H1 (cell line): Measurements from ENCODE around the gene CACNG3. TPM values are rescaled to one million over a fixed set of nuclear protein-coding genes. Genes with fewer than 3 reads are reported as not detected.

ENCODE experiments used
- CTCF ChIA-PET: fragments of 300-600 bp; sonication (Branson Sonifier 250); formaldehyde crosslinking; loops from one replicate; lab custom pipeline; 2021; ENCODE audit not compliant: partially characterized antibody; lab: Charles Lee
- POLR2A ChIA-PET: fragments of 300-600 bp; sonication (Branson Sonifier 250); formaldehyde crosslinking; loops from one replicate; lab custom pipeline; 2021; ENCODE audit warnings: inconsistent platforms; ENCODE audit not compliant: partially characterized antibody; lab: Charles Lee
- DNase-seq, 2 experiments: peaks; one replicate each; pipeline versions ENCODE4 v3.0.0 to v3.0.0-alpha.2; 2010 to 2022; ENCODE audit warnings: low spot score in 2 of 2, low read depth in 1 of 2, mixed read lengths in 1 of 2
- FAIRE-seq: peaks from 2 replicates; lab custom pipeline; 2011; peaks lifted over from hg19 to GRCh38; lab: Jason Lieb, UNC
- H2AFZ ChIP-seq: 2 replicates; pipeline ENCODE4 v1.8.1; 2012; ENCODE audit warnings: low read length, inconsistent platforms
- H2AK5ac ChIP-seq: 2 replicates; pipeline ENCODE4 v1.6.1; 2013; ENCODE audit warnings: low read depth, low read length
- H2BK120ac ChIP-seq: replicated peaks from 2 replicates; pipeline ENCODE3; 2013; ENCODE audit warnings: low read depth, low read length, inconsistent platforms
- H2BK12ac ChIP-seq: 2 replicates; pipeline ENCODE4 v1.6.1; 2013; ENCODE audit warnings: low read depth, low read length
- H2BK15ac ChIP-seq: 2 replicates; pipeline ENCODE4 v1.6.1; 2013; ENCODE audit warnings: low read length
- H2BK20ac ChIP-seq: 2 replicates; pipeline ENCODE4 v1.6.1; 2013; ENCODE audit warnings: low read length
- H2BK5ac ChIP-seq: 2 replicates; pipeline ENCODE4 v1.6.1; 2013; ENCODE audit warnings: low read depth, low read length
- H3K14ac ChIP-seq: 2 replicates; pipeline ENCODE4 v1.6.1; 2013; ENCODE audit warnings: inconsistent platforms; ENCODE audit not compliant: insufficient read length
- H3K18ac ChIP-seq: 2 replicates; pipeline ENCODE4 v1.6.1; 2013; ENCODE audit warnings: low read length; ENCODE audit errors: extremely low read depth
- H3K23ac ChIP-seq: 2 replicates; pipeline ENCODE4 v1.6.1; 2013; ENCODE audit warnings: inconsistent platforms; ENCODE audit not compliant: insufficient read length
- H3K23me2 ChIP-seq: 2 replicates; pipeline ENCODE4 v1.6.1; 2013; ENCODE audit warnings: low read depth, low read length
- H3K27ac ChIP-seq: 2 replicates; pipeline ENCODE4 v1.6.1; 2011; ENCODE audit warnings: low read depth, low read length, inconsistent platforms
- H3K27me3 ChIP-seq, 4 experiments: replicated peaks in 1 of 4; 1 replicate in 1 of 4; 2 replicates in 3 of 4; pipeline versions ENCODE4 v1.6.1 to v1.8.1; 2011 to 2013; ENCODE audit warnings: low read length in 3 of 4, mild to moderate bottlenecking in 3 of 4, inconsistent platforms in 2 of 4, mixed read lengths in 2 of 4, moderate library complexity in 1 of 4; ENCODE audit not compliant: control insufficient read depth in 3 of 4, insufficient read depth in 3 of 4; ENCODE audit errors: extremely low read depth in 1 of 4
- H3K36me3 ChIP-seq, 4 experiments: 2 replicates each; pipeline versions ENCODE4 v1.6.1 to v1.8.1; 2011 to 2013; ENCODE audit warnings: mild to moderate bottlenecking in 4 of 4, low read length in 3 of 4, moderate library complexity in 2 of 4, control low read depth in 1 of 4, inconsistent platforms in 1 of 4; ENCODE audit not compliant: insufficient read depth in 4 of 4, control insufficient read depth in 2 of 4
- H3K4ac ChIP-seq: replicated peaks from 2 replicates; pipeline ENCODE3; 2013; ENCODE audit warnings: low read length, low read depth, mixed read lengths, inconsistent platforms; ENCODE audit not compliant: insufficient read length
- H3K4me1 ChIP-seq, 4 experiments: replicated peaks in 1 of 4; 1 replicate in 1 of 4; 2 replicates in 3 of 4; pipeline versions ENCODE4 v1.6.1 to v1.8.1; 2011 to 2013; ENCODE audit warnings: low read length in 3 of 4, inconsistent platforms in 2 of 4, mixed read lengths in 1 of 4; ENCODE audit not compliant: insufficient read depth in 4 of 4, control insufficient read depth in 3 of 4
- H3K4me2 ChIP-seq, 2 experiments: 2 replicates each; pipeline versions ENCODE4 v1.6.1 to v1.8.1; 2011 to 2013; ENCODE audit warnings: low read depth in 2 of 2, low read length in 2 of 2, control low read depth in 1 of 2, inconsistent platforms in 1 of 2, mild to moderate bottlenecking in 1 of 2; ENCODE audit not compliant: insufficient read depth in 1 of 2
- H3K4me3 ChIP-seq, 4 experiments: fragments of 200-600, 300-600 bp in 1 of 4; sonication (generic), shearing (Covaris generic), sonication (Bioruptor Twin) in 1 of 4; 2 replicates each; pipeline versions ENCODE4 v1.5.1 to v1.8.1; 2011 to 2016; ENCODE audit warnings: low read length in 4 of 4, low read depth in 3 of 4, control low read depth in 2 of 4, inconsistent platforms in 2 of 4, mild to moderate bottlenecking in 2 of 4, mixed read lengths in 1 of 4, moderate library complexity in 1 of 4; ENCODE audit not compliant: insufficient read depth in 2 of 4; ENCODE audit errors: extremely low read depth in 1 of 4
- H3K56ac ChIP-seq: replicated peaks from 2 replicates; pipeline ENCODE3; 2013; ENCODE audit warnings: low read depth, mild to moderate bottlenecking, mixed read lengths, low read length, inconsistent platforms; ENCODE audit not compliant: insufficient read length
- H3K79me1 ChIP-seq: 2 replicates; pipeline ENCODE4 v1.6.1; 2013; ENCODE audit warnings: low read depth, low read length, control low read depth
- H3K79me2 ChIP-seq, 2 experiments: 2 replicates each; pipeline versions ENCODE4 v1.6.1 to v1.8.1; 2012 to 2013; ENCODE audit warnings: low read length in 2 of 2, mild to moderate bottlenecking in 2 of 2, inconsistent platforms in 1 of 2; ENCODE audit not compliant: insufficient read depth in 2 of 2, control insufficient read depth in 1 of 2
- H3K9ac ChIP-seq, 4 experiments: replicated peaks in 1 of 4; 1 replicate in 1 of 4; 2 replicates in 3 of 4; pipeline versions ENCODE4 v1.6.1 to v1.8.1; 2011 to 2013; ENCODE audit warnings: low read depth in 3 of 4, low read length in 3 of 4, control low read depth in 2 of 4, mild to moderate bottlenecking in 2 of 4, moderate library complexity in 2 of 4, inconsistent platforms in 1 of 4; ENCODE audit errors: extremely low read depth in 1 of 4
- H3K9me3 ChIP-seq, 2 experiments: 2 replicates each; pipeline versions ENCODE4 v1.6.1 to v1.8.1; 2012 to 2013; ENCODE audit warnings: mild to moderate bottlenecking in 2 of 2, moderate library complexity in 2 of 2, control low read depth in 1 of 2, inconsistent platforms in 1 of 2, low read depth in 1 of 2, low read length in 1 of 2, mixed read lengths in 1 of 2; ENCODE audit not compliant: insufficient read depth in 2 of 2
- H4K20me1 ChIP-seq, 2 experiments: replicated peaks in 1 of 2; 2 replicates each; pipeline versions ENCODE3 to v1.8.1; 2011 to 2013; ENCODE audit warnings: inconsistent platforms in 2 of 2, low read length in 2 of 2, mild to moderate bottlenecking in 1 of 2; ENCODE audit not compliant: insufficient read depth in 2 of 2, control insufficient read depth in 1 of 2
- H4K5ac ChIP-seq: 2 replicates; pipeline ENCODE4 v1.6.1; 2013; ENCODE audit warnings: low read length, low read depth, mixed read lengths, inconsistent platforms; ENCODE audit not compliant: insufficient read length
- H4K8ac ChIP-seq: 2 replicates; pipeline ENCODE4 v1.8.0; 2013; ENCODE audit warnings: mild to moderate bottlenecking, moderate library complexity, low read length, inconsistent platforms; ENCODE audit not compliant: insufficient read depth; ENCODE audit errors: extremely low read depth
- H4K91ac ChIP-seq: replicated peaks from 2 replicates; pipeline ENCODE3; 2013; ENCODE audit warnings: low read length, mixed read lengths, inconsistent platforms; ENCODE audit not compliant: insufficient read length
- CEBPB ChIP-seq: IDR thresholded peaks from 2 replicates; pipeline ENCODE4 v1.6.1; 2012; ENCODE audit warnings: low read depth, low read length
- CREB1 ChIP-seq: IDR thresholded peaks from 2 replicates; pipeline ENCODE4 v1.6.1; 2012; ENCODE audit warnings: inconsistent platforms
- EP300 ChIP-seq, 2 experiments: IDR thresholded peaks; 1 replicate in 1 of 2; 2 replicates in 1 of 2; pipeline ENCODE4 v1.6.1; 2011 to 2012; ENCODE audit warnings: low read depth in 2 of 2, low read length in 2 of 2, mild to moderate bottlenecking in 2 of 2, borderline replicate concordance in 1 of 2, inconsistent platforms in 1 of 2, moderate library complexity in 1 of 2
- HDAC6 ChIP-seq: IDR thresholded peaks from one replicate; pipeline ENCODE4 v1.7.1; 2012; ENCODE audit warnings: low read depth, mild to moderate bottlenecking, inconsistent platforms, low read length, moderate library complexity
- KDM4A ChIP-seq: IDR thresholded peaks from one replicate; pipeline ENCODE4 v1.7.1; 2012; ENCODE audit warnings: low read depth, mild to moderate bottlenecking, moderate library complexity, low read length, inconsistent platforms; ENCODE audit not compliant: severe bottlenecking
- NRF1 ChIP-seq: IDR thresholded peaks from 2 replicates; pipeline ENCODE4 v1.6.1; 2011; ENCODE audit warnings: mild to moderate bottlenecking, low read depth, low read length, improper control_type of control experiment
- SAP30 ChIP-seq: fragments of 300-600 bp; sonication (generic); IDR thresholded peaks from 2 replicates; pipeline ENCODE4 v1.7.1; 2012; ENCODE audit warnings: low read length, moderate library complexity, mild to moderate bottlenecking, inconsistent platforms; ENCODE audit not compliant: insufficient read depth, insufficient replicate concordance
- SIX5 ChIP-seq: IDR thresholded peaks from 2 replicates; pipeline ENCODE4 v1.6.1; 2011; ENCODE audit warnings: mild to moderate bottlenecking, low read depth, low read length
- SP1 ChIP-seq: IDR thresholded peaks from 2 replicates; pipeline ENCODE4 v1.6.1; 2011; ENCODE audit warnings: low read depth, low read length
- TEAD4 ChIP-seq: IDR thresholded peaks from 2 replicates; pipeline ENCODE4 v1.6.1; 2012; ENCODE audit warnings: low read depth, low read length, inconsistent platforms, mixed read lengths
- YY1 ChIP-seq: IDR thresholded peaks from 2 replicates; pipeline ENCODE4 v1.6.1; 2011; ENCODE audit warnings: low read depth, mild to moderate bottlenecking, low read length
- WGBS, 2 experiments: shearing (Covaris generic) in 1 of 2; methylation state at CpG; one replicate each; pipeline versions ENCODE4 v1.1.6 to v1.1.7; 2013 to 2015; ENCODE audit warnings: low lambda C conversion rate in 2 of 2, mixed read lengths in 2 of 2, inconsistent platforms in 1 of 2, low coverage in 1 of 2, missing lambda C conversion rate in 1 of 2; ENCODE audit not compliant: insufficient replicate concordance in 2 of 2, insufficient coverage in 1 of 2, insufficient read length in 1 of 2; ENCODE audit errors: extremely low coverage in 1 of 2, missing lambda C conversion rate in 1 of 2; 5-methylcytosine and 5-hydroxymethylcytosine counted together
- polyA plus RNA-seq, 7 experiments: library from polyadenylated mRNA; depleted of rRNA in 3 of 7; stranded (reverse) in 5 of 7; unstranded in 2 of 7; fragments of >200 nt in 5 of 7; fragments of 200-250 nt in 2 of 7; gene quantifications; 1 replicate in 5 of 7; 2 replicates in 1 of 7; 4 replicates in 1 of 7; pipeline versions ENCODE4 v1.2.1 to v1.2.3, GENCODE V29; 2011 to 2013; ENCODE audit warnings: missing spikeins in 2 of 7, mixed read lengths in 2 of 7
- total RNA-seq: library from RNA; stranded (reverse); fragmentation: NEBNext Ultra II Directional; extraction: Animal tissue kit (Norgen Biotek cat#: 25700); gene quantifications from 2 replicates; pipeline ENCODE4 v1.2.1, GENCODE V29; 2021

CACNG3 gene
- total and polyA plus RNA-seq, 2 of the 8 experiments (the other 6 are each of a cell fraction or from before 2014, with no cell fraction given) = 0.12 TPM; not detected in 1

GRCh38 chr16:24349320-24349719 lies 93.2 kb downstream of the CACNG3 start:
- no peak overlapping the region for H3K56ac ChIP-seq
- no peak overlapping the region for H3K23ac ChIP-seq
- no peaks in the 10 kb centered on the region for H3K9me3 ChIP-seq
- POLR2A ChIA-PET = interaction anchor here (1.3 kb wide), 1 partner anchor 11 kb away, joined by 4 read pairs; no protein-coding TSS in a partner anchor
- H3K23me2 ChIP-seq = no peaks in the 10 kb centered on the region
- H3K4ac ChIP-seq = no peak overlapping the region
- CTCF ChIA-PET = interaction anchor here (0.7 to 1.7 kb wide), 4 partner anchors 9 to 155 kb away, joined by 3 to 7 read pairs (median 4); no protein-coding TSS in a partner anchor
- H3K4me2 ChIP-seq = no peak overlapping the region; a peak in 1 of 4 replicates
- no peak overlapping the region for H3K9ac ChIP-seq
- H4K8ac ChIP-seq = no peak overlapping the region
- H2BK5ac ChIP-seq = 0 out of 2 replicates have a peak overlapping the region, but pooled peaks have one; percentile 15
- no peak for FAIRE-seq
- 0 out of 2 replicates have a peak overlapping the region, but pooled peaks have one; percentile 39 for H2AK5ac ChIP-seq
- no peak overlapping the region for H2BK120ac ChIP-seq
- DNase-seq = no peak
- no peak overlapping the region for H2AFZ ChIP-seq
- H3K4me3 ChIP-seq = no peak overlapping the region
- H2BK12ac ChIP-seq = 0 out of 2 replicates have a peak overlapping the region, but pooled peaks have one; percentile 64
- no peaks in the 10 kb centered on the region for H4K20me1 ChIP-seq
- H3K18ac ChIP-seq = peak overlapping the region; percentile 63
- no peak overlapping the region for H4K5ac ChIP-seq
- no peaks in the 10 kb centered on the region for H3K79me1 ChIP-seq
- H3K27me3 ChIP-seq = no peaks in the 10 kb centered on the region
- H2BK15ac ChIP-seq = peak overlapping the region; percentile 53; the same call in 1 of the 2 replicates
- 0 out of 2 replicates have a peak overlapping the region, but pooled peaks have one; percentile 90 for H2BK20ac ChIP-seq
- no peak overlapping the region for H3K14ac ChIP-seq
- 0 out of 2 replicates have a peak overlapping the region, but pooled peaks have one; percentile 4 for H3K27ac ChIP-seq
- peaks cover 11 to 24% (median 19%) of the 10 kb centered on the region in 4 experiments; a peak in 6 of 7 replicates for H3K4me1 ChIP-seq
- H4K91ac ChIP-seq = no peak overlapping the region
- 82% methylated on average over 8 of the region's 8 CpGs; no CpG with 5 or more reads in 1 of the 2 experiments for WGBS, 2 experiments
- no peak for TF ChIP-seq SAP30
- TF ChIP-seq SIX5 = no peak
- no peak for TF ChIP-seq NRF1
- TF ChIP-seq TEAD4 = no peak
- no peak for TF ChIP-seq CREB1
- TF ChIP-seq CEBPB = no peak
- TF ChIP-seq KDM4A = no peak
- no peak for TF ChIP-seq SP1
- TF ChIP-seq YY1 = no peak
- no peak for TF ChIP-seq HDAC6
- TF ChIP-seq EP300 (IDR thresholded peaks at IDR 0.05; ENCODE audit: borderline replicate concordance in 1 of 2, low read depth in 2 of 2, low read length in 2 of 2) = no peak
- no peaks in the 10 kb centered on the region for H3K36me3 ChIP-seq
- H3K79me2 ChIP-seq = no peaks in the 10 kb centered on the region
